ENCODE measurements around the gene ZNF775.

The ZNF775 gene

GRCh38 chr7:150351587-150352194 lies 27.4 kb upstream of the ZNF775 start:
- no peak for DNase-seq

DNA sequence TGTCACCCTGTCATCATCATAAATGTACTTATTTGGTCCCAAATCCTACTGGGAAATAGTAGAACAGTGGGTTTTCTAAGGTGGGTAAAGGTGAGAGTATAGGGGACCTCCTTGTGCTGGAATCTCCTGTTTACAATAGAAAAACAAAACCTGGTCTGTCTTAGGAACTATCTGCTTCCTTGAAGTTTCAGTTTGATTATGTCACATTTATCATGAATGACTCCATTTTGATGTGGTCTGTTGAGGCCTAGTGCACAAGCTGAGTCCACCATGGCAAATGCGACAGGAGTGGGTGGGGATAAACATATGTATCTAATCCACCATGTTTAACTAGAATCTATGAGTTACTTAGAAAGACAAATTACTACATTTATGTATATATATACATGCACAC lies 23.5 kb upstream of the ZNF775 start:
- DNase-seq = no peak

DNA sequence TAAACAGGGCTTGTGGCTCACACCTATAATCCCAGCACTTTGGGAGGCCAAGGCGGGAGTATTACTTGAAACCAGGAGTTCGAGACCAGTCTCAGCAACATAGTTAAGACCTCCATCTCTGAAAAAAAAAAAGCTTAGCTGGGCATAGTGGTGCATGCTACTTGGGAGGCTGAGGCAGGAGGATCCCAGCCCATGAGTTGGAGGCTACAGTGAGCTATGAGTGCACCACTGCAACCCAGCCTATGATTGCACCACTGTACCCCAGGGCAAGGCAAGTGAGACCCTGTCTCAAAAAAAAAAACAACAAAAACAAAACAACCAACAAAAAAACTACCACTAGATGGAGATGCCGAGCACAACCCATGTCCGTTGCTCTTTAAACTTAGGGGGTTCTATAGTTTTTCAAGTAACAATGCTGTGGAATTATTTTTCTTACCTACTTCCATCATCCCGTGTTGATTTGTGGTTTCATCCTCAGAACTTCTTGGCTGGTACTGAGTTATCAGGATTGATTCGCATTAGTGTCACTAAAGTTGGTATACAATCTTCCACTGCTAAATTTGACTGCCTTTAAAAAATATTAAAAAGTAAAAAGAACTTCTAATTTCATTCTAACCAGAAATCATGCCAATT lies 22.7 kb upstream of the ZNF775 start:
- DNase-seq = no peak

GRCh38 chr7:150357270-150357669 lies 21.9 kb upstream of the ZNF775 start:
- DNase-seq = peak; percentile 79

DNA sequence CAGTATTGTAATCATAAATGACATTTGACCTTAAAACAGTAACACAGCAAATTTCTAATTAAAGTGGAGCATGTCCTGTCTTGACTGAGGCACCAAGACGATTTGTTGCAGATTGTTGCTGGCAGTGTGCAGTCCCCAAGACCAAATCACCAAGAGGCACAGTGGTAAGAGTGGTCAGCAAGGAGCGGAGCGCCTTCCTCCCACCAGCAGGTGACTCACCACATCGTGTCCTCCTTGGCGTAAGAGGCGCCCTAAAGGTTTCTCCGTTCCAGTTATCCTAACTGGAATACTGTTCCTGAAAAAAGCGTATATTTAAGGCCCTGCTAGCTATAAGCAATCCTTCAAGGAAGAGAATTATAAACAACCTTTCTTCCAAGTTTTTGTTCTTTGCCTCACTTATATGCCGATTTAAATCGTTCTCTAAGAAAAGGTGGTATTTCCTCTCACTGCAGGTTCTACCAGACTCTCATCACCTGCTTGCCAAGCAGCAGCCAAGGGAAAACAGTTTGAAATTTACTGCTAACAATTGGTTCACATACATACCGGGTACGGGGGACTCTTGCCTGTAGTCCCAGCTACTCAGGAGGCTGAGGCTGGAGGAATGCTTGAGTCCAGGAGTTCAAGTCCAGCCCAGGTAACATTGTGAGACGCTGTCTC lies 21.2 kb upstream of the ZNF775 start:
- no peak for DNase-seq

GRCh38 chr7:150358433-150358832 lies 20.7 kb upstream of the ZNF775 start:
- DNase-seq = no peak

DNA sequence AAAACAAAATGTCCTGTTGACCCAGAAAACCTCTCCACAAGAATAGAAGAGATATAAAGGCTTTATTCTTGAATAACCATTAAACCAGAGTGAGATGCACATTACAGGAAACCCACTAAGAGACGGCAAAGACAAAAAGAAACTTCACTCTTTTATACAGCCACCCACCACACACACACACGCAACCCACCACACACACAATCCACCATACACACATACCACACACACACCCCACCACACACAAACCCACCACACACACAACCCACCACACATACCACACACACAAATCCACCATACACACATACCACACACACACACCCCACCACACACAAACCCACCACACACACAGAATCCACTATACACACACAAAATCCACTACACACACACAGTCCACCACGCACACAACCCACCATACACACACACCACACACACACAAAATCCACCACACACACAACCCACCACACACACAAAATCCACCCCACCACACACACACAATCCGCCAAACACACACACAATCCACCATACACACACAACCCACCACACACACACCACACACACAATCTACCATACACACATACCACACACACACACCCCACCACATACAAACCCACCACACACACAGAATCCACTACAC lies 20.0 kb upstream of the ZNF775 start:
- DNase-seq = no peak

GRCh38 chr7:150359622-150360362 lies 19.3 kb upstream of the ZNF775 start:
- no peak for DNase-seq

DNA sequence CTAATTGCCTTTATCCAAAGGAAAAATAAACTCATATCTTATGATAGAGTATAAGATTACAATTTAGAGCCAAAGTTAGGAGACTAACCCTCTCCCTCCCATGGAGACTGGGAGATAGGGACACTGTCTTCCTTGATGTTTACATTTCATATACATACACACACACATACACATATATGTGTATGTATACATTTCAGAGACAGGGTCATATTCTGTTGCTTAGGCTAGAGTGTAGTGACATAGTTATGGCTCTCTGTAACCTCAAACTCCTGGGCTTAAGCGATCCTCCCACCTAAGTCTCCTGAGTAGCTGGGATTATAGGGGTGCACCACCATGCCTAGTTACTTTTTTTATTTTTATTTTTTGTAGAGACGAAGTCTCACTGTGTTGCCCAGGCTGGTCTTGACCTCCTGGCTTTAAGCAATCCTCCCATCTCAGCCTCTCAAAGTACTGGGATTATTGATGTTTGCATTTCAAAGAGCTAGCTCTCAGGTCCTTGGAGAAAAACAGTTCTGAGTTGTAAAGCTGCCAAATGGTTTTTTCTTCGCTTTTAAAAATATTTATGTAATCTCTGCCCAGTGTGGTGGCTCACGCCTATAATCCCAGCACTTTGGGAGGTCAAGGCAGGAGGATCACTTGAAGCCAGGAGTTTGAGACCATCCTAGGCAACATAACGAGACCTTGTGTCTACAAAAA lies 18.6 kb upstream of the ZNF775 start:
- DNase-seq = no peak

DNA sequence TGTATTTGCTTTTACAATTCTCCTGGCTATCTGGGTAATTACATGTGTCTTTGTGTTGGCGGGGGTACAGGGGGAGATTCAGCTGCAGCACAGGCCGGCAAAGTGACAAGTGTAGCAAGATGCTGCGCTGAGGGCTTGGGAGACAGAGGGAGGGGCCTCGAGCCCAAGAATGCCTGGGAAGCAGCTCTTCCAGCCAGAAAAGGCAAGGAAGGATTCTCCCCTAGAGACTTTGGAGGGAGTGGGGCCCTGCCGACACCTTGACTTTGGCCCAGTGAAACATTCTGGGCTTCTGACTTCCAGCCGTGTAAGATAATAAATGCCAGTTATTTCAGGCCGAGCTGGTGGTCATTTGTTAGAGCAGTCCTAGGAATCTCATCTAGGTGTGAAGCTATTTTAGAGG lies 17.7 kb upstream of the ZNF775 start:
- no peak for DNase-seq

DNA sequence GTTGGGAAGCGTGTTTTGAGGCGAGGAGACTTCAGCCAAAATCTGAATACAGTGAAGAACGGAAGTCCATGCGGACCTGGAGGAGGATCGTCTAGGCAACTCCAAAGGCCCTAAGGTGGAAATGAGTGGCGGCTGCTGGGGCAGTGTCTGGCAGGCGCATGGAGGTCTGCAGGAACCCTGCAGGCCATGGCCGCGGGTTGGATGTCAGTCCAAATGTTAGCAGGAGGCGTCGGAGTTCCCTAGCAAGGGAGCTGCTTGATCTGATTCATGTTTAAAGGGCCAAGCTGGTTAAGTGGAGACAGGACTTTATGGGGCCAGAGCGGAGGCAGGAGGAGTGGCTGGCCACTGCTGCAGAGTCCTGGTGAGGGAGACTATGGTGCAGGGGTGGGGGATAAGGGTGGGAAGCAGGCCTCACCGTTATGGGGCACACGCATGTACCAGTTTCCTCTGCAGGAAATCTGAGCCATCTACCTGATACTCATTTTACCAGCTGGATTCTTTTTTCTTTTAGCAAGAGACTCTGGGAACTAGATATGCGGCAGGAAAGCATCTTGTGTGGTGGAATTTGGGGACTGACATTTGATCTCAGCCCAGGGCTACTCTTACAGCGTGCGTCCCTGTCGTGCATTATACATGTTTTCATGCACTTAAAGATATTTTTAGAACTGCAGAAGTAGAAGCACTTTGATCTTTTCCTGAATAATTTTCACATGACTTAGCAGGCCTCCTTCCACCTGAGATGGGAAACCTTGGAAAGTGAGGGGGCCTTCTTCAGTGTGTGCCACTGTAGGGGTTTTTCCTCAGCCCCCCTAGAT lies 17.1 kb upstream of the ZNF775 start:
- no peak for DNase-seq

DNA sequence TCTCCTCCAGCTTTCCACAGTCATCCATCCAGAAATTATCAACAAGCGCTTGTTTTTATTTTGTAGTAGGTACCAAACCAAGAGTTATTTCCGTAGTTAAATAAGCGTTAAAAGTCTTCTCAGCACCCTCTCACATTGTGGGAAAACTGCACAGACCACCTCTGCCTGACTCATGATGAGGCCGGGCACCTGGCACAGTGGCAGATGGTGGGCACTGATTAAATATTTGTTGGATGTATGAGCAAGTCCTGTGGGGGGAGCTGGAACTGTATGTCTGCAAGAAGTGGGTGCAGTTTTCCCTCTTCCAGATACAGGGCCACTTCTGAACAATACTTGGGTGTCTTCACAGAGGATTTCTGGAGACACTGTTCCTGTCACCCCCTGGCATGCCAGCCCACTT lies 15.8 kb upstream of the ZNF775 start:
- no peak for DNase-seq

GRCh38 chr7:150363872-150364271 lies 15.3 kb upstream of the ZNF775 start:
- DNase-seq = no peak

DNA sequence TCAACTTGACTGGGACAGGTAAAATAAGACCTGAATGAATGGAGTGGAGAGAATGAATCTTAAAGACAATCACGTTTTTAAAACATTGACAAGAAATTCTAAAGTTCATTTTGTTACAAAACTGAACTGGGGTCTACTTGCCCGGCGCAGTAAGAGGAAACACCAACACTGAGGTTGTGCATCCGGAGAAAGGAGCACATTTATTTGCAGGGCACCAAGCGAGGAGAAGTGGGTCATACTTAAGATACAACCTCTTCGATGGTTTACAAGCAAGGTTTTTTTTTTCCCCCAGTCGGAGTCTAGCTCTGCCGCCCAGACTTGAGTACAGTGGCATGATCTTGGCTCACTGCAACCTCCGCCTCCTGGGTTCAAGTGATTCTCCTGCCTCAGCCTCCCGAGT lies 13.9 kb upstream of the ZNF775 start:
- DNase-seq = no peak

DNA sequence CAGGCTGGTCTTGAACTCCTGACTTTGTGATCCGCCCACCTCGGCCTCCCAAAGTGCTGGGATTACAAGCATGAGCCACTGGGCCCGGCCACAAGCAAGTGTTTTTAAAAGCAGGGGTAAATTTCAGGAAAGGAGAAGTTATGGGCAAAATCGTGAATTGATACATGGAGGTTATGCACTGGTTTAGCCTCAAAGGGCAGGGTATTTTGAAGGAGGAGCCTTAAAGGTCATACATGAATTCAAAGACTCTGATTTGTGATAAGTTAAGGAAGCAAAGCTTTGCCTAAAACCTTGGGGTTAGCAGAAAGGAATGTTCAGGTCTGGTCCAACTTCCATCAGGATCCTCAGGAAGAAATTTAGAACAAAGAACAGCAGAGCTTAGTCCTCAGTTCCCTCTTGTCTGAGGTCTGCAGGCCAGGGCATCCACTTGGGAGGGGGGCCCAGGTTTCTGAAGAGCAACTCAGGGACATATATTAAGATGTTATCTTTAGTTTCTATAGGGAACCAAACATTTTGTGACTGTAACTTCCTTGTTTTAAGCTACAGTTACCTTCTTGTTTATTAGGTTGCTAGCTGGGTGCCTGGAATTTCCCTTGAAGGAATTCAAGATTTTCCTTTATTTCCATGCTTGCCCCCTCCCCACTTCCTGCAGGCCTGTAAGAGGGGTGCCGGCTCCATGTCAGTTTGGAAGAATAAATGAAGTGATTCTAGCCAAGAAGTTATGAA lies 13.3 kb upstream of the ZNF775 start:
- no peak for DNase-seq

DNA sequence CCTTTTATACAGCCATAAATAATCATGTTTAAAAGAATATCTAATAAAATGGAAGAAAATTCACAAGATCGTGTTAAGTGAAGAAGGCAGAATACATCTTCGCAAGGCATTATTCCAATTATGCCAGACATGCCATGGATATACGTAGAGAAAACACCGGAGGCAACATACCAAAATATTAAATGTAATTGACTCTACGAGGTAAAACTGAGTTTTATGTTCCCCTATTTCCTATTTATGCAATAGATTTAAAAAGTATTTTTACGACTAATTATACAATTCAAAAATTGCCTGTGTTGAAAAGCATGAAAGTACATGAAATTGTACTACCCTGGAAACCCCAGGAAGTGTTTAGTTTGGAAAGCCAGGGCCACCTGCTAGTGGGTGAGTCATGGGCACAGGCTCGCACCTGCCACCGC lies 11.4 kb upstream of the ZNF775 start:
- DNase-seq = no peak

DNA sequence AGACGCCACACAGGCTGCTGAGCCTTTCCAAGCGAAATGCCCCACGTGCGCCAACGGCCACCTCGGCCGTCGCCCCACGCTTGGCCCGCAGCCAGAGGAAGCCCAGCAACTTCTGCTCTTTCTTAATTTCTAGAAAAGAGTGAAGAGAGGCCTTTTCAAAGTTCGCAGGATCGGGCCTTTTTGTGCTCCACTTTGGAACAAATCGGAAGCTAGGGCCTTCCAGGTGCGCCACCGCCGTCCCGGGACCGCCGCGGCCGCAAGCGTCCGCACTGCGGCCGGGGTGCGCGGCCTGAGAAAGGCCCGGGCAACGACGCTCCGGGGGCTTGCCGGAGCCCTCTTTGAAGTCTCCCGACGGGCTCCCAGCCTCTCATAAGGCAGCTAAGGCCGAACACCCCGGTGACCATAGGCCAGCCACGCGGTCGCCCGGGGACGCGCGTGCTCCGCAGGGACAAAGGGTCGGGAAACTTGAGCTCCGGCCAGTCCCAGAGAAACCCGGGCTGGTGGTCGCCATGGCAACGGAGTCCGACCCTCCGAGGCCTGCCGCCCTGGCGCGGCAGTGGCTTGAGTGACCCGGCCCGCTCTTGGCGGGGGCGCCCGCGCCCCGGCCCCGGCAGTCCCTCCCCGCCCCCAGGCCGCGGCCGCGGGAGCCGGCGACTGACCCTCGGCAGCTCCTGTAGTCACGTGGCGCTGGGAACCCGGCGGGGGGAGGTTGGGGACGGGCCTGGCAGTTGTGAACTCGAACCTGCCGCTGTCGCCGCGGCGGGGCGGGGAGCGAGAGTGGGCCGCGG lies 10.8 kb upstream of the ZNF775 start, which contains the start of gene REPIN1:
Gene REPIN1 (plus strand): TSS at position 727 of the 788 bp plus-strand sequence. CDS start 890 bp downstream, outside the sequence.
- DNase-seq = peak; percentile 83

DNA sequence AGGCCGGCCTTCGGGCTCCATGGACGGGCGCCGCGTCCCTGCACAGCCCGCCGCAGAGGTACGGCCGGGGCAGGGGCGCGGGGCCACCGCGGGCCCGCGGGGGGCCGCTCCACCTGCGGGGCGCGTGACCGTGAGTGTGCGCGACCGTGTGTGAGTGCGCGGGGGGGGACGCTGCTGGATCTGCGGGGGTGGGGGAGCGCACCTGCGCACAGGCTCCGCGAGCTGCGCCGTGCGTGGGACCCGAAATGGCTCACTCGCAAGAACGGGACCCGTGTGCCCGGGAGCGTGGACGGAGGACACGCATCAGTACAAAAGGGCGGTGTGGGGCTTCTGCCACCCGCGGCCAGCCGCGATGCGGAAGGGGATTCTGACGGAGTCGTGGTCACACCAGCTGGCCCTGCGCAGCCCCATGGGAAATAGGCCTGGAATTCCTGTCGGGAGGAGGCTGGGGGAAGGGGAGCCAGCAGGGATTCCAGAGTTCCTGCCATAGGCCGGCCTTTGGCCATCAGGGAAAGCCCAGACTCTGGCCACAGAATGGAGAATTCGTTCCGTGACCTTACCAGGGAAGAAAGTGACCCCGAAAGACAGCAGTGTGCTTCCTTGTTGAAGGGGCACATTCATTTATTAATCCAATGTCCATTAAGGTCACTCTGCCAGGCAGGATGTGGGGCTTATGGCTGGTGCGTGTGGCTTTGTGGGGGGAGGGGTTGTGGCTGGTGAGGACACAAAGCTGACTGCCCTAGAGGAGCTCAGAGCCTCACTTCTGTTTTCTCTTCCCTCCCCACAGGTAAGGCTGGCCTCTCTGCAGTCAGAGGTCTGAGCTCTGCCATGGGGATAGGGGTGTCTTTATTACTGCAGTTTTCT lies 10.0 kb upstream of the ZNF775 start:
- DNase-seq = peak; percentile 76
